ENCODE data around the gene HOXB4. TPM values are rescaled to one million over a fixed set of nuclear protein-coding genes. Genes with fewer than 3 reads are reported as not detected.

HOXB4 gene
- total RNA-seq, 1 experiment from 2014 or later: 11.3 TPM

- Histone ChIP-seq H3K27ac (ENCODE audit: low read depth, low read length) (no peak overlapping the region), H3K4me3 (replicated peaks in 1 of 2; ENCODE audit: low read depth in 1 of 2, low read length in 2 of 2) (no peak overlapping the region), H2AFZ (ENCODE audit: low read depth, low read length, poor library complexity, severe bottlenecking) (no peak overlapping the region), H3K9me3 (ENCODE audit: control insufficient read depth in 1 of 2, insufficient read depth in 1 of 2, low read depth in 1 of 2, low read length in 2 of 2) (no peaks in the 10 kb centered on the region), H4K20me1 (ENCODE audit: insufficient read depth) (no peaks in the 10 kb centered on the region), H3K9me2 (ENCODE audit: insufficient read depth) (no peaks in the 10 kb centered on the region), H3K79me2 (ENCODE audit: insufficient read depth, low read length) (no peaks in the 10 kb centered on the region), H3K4me1 (ENCODE audit: control insufficient read depth in 1 of 2, insufficient read depth in 2 of 2, low read length in 2 of 2) (peaks cover 0 to 7% of the 10 kb centered on the region in 2 experiments; a peak in 2 of 4 replicates), H3K36me3 (ENCODE audit: control insufficient read depth in 1 of 2, insufficient read depth in 2 of 2, low read length in 2 of 2) (no peaks in the 10 kb centered on the region), H3K27me3 (ENCODE audit: insufficient read depth, low read length) (no peaks in the 10 kb centered on the region), H3K4me2 (ENCODE audit: low read length) (no peak overlapping the region), H3K9ac (ENCODE audit: low read length) (no peak overlapping the region)
- TF ChIP-seq TCF7L2 (IDR thresholded peaks at IDR 0.05; ENCODE audit: borderline replicate concordance, extremely low read depth, insufficient read depth, insufficient read length) (no peak), ATF3 (IDR thresholded peaks at IDR 0.05) (no peak), EGR1 (IDR thresholded peaks at IDR 0.05; ENCODE audit: low read depth) (no peak), MAX (IDR thresholded peaks at IDR 0.05) (no peak), REST (IDR thresholded peaks at IDR 0.05; ENCODE audit: low read depth) (no peak), ELF1 (IDR thresholded peaks at IDR 0.05; ENCODE audit: borderline replicate concordance, low read depth) (no peak), ZNF274 (IDR thresholded peaks at IDR 0.05; ENCODE audit: low read depth, low read length) (no peak), JUND (IDR thresholded peaks at IDR 0.05) (no peak), CBX3 (IDR thresholded peaks at IDR 0.05; ENCODE audit: low read depth) (no peak), YY1 (IDR thresholded peaks at IDR 0.05; ENCODE audit: extremely low read depth, insufficient replicate concordance, low read depth, low read length) (no peak), FOSL1 (IDR thresholded peaks at IDR 0.05; ENCODE audit: low read depth) (no peak), RAD21 (IDR thresholded peaks at IDR 0.05; ENCODE audit: low read depth) (no peak), POLR2AphosphoS5 (IDR thresholded peaks at IDR 0.05; ENCODE audit: low read depth, low read length) (no peak), CTCF (IDR thresholded peaks at IDR 0.05 in 2 of 3, conservative IDR thresholded peaks at IDR 0.05 in 1 of 3; ENCODE audit: borderline replicate concordance in 1 of 3, insufficient read depth in 1 of 3, low read depth in 2 of 3, low read length in 2 of 3) (no peak), ZFX (IDR thresholded peaks at IDR 0.05) (no peak), CEBPB (IDR thresholded peaks at IDR 0.05; ENCODE audit: low read depth) (no peak)
- ChIA-PET RAD21 (ENCODE audit: low non-redundant PET in 1 of 2, low total read pairs in 2 of 2, uncharacterized antibody in 2 of 2, unreplicated experiment in 2 of 2) (no interaction called here), POLR2A (no interaction called here), CTCF (no interaction called here)
- ATAC-seq (no peak), DNase-seq (ENCODE audit: low read depth, low spot score) (no peak)
- intact Hi-C loops (cut with micrococcal nuclease): no loop called here
- BruUV-seq (replicated peaks): no TSS peak
Measured at GRCh38 chr17:48527547-48527932, 50.6 kb downstream of the HOXB4 start.
